NCI-H128 (cell line): ENCODE measurements around the gene MED13L.
A peak's percentile ranks its signal among the peaks of the same experiment; 100 is the strongest.
"Not testable (repeated sequence)": the region's sequence is repeated elsewhere in the genome, so short reads cannot be mapped to it uniquely, and the experiment has no call there.

ENCODE experiments used
- DNase-seq: peaks from one replicate; lab custom pipeline; 2025; ENCODE audit not compliant: unreplicated experiment; lab: John Stamatoyannopoulos, UW

Gene MED13L

DNA sequence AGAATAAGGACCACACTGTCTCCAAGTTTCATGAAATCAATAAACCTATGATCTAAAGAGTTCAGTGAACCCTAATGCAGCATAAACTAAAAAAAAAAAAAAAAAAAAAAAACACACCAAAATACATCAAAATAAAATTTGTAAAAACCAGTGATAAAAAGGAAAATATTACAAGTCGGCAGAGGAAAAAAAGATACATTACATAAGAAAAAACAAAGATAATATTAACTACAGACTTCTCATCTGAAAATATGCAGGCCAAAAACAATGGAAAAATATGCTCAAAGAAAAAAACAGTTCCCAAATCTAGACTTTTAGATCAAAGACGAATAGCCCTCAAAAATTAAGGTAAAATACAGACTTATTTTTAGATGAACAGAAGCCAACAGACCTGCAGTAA lies 27.6 kb downstream of the MED13L start:
- no peak for DNase-seq

GRCh38 chr12:116248930-116249329 lies 28.6 kb downstream of the MED13L start:
- DNase-seq = no peak

DNA sequence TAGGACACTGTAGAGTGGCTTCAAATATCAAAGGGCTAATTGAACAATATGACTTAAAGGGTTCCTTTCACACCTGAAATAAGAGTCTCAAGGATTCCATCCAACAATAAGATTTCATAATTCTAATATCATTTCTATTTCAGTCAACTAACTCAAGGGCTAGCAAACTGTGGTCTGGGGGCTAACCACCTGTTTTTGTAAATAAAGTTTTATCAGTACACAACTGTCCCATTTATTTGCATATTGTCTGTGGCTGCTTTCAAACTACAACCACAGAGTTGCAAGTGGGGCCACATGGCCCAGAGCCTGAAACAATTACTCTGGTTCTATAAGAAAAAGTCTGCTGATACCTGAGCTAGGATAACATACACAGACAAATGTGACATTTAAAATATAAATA lies 29.1 kb downstream of the MED13L start:
- no peak for DNase-seq

DNA sequence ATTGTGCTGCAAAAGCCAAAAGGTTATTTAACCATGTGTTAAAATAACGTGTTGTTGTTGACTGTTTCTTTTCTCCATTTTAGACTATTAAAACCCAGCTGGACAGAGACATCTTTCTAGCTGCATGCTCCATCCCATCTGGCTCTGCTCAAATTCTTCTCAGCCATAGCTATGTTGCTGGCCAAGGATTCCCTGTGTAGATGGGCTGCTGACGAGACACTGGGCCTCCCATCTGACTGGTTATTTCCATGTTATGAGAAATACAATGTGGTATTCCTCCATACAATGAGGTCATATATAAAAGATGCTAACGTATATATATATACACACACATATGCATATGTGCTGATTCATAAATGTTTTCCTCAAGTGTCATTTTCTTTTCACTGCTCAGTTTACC lies 30.1 kb downstream of the MED13L start:
- DNase-seq = no peak

DNA sequence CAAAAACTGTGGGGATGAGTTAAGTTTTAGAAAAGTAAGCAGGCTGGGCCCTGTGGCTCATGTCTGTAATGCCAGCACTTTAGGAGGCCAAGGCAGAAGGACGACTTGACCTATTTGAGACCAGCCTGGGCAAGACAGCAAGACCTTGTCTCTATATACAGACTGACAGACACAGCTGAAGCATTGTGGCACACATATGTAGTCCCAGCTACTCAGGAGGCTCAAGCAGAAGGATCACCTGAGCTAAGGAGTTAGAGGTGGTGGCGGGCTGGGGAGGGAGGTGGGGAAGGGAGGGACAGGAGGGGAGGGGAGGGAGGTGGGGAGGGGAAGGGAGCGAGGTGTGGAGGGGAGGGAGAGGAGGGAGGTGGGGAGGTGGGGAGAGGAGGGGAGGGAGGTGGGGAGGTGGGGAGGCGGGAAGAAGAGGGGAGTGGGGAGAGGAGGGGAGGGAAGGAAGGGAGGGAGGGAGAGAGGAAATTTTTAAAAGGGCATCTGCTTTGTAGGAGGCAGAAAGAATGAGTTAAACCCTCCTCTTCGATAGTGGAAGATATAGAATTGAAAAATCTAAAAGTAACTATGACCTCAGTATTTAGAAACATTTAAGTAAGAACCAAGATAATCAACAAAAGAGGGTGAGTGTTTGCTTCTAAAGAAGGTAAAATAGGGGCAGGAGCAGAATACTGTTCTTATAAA lies 30.9 kb downstream of the MED13L start:
- DNase-seq = no peak

DNA sequence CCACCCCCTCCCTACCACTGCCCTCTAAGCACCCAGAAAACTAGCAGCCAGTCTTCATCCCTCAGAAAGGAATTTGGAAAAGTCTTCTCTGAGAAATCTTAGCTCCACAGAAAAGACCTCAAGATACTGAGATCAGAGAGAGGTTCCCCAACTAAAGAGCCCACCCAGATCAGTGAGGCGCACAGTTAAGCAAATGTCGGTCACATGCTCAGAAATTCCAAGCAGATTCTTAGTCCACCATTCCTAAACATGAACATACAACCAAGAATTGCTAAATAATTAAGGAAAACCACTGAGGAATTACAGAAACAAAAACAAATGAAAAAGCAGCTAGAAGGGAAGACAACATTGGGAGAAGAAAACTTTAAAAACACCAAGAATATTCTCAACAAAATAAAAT lies 32.3 kb downstream of the MED13L start:
- no peak for DNase-seq

DNA sequence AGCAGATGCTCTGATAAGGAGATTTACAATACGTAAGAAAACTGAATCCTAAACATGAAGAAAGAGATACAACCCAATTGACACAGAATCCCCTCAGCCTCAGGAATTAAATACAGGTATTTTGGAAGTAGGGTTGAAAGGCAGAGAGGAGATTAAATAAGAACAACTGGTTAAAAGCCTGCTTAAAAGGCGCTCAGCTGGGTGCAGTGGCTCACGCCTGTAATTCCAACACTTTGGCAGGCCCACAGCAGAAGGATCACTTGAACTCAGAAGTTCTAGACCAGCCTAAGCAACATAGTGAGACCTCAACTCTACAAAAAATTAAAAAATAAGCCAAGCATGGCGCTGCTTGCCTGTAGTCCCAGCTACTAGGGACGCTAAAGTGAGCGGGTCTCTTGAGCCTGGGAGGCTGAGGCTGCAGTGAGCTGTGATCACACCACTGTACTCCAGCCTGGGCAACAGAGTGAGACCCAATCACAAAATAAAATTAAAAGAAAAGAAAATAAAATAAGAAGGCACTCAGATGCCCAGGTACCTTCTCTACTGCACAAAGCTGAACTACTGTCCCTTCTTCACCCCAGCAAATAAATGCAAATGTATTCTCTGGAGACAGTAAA lies 32.9 kb downstream of the MED13L start:
- DNase-seq = no peak

GRCh38 chr12:116244001-116244400 lies 33.5 kb downstream of the MED13L start:
- DNase-seq = no peak

DNA sequence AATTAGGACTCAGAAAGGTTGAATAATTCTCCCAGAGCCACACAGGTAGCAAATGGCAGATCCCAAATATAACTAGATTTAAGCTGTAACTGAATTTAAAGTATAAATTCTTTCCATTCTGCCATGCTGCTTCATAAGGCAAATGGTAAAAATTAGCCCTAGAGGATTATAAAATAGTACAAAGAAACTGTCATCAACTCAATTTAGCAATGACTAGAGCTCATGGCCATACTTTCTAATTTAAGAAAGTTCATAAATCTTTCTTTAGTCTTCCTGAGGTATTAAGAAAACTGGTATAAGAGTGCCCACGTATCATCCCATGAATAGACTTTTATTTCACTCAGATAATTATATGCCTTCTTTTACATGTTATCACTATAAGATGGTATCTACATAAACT lies 34.8 kb downstream of the MED13L start:
- no peak for DNase-seq

DNA sequence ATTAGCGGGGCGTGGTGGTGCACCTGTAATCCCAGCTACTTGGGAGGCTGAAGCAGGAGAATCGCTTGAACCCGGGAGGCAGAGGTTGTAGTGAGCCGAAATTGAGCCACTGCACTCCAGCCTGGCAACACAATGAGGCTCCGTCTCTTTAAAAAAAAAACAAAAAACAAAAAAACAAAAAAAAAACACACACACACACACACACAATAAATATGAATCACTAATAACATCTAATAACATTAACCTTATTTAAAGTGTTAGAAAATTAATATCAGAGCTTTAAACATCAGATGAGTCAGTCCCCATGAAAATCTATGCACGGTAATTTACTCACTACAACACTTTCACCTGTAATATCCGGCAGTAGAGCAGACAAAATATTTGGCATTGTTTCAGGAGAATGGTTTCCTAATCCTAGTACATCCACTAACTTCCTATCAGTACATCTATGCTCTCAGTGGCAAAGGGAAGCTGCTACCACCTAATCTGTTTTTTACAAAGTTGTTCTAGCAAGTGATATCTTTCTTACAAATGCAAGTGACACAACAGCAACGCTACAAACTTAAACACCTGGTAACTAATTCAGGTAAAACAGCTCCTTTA lies 36.2 kb downstream of the MED13L start:
- DNase-seq = no peak

DNA sequence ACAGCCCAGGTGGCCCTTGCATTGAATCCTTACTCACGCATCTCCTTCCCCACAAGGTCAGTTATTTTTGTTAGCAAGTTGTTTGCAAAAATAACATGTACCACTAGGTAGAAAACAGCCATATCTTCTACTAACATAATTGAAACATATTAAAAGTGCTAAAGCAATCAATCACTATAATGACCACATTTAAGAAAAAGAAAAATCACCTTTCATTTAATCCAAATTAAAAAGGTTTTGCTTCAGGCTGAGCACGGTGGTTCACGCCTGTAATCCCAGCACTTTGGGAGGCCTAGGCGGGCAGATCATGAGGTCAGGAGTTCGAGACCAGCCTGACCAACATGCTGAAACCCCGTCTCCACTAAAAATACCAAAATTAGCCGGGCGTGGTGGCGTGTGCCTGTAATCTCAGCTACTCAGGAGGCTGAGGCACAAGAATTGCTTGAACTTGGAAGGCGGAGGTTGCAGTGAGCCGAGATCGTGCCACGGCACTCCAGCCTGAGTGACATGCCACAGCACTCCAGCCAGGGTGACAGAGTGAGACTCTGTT lies 38.8 kb downstream of the MED13L start:
- not testable (repeated sequence) for DNase-seq

DNA sequence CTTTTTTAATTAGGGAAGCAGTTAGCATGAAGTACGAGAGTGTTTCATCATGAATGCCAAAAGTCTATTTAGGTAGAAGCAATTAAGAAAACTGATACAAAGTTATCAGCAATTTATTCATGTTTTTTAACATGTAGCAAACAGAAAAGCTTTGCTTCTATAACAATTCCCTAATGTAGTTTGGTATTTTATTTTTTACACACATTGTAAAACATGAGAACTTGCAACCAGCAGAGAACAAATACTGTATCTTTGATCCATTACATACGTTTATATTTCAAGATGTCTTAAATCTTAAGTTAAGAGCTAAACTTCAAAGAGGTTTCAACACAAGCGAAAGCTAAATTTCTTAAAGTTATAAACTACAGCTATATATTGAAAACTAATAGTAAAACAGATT lies 39.3 kb downstream of the MED13L start:
- DNase-seq = no peak

- DNase-seq = no peak
These were observed 40.5 kb downstream of the MED13L start for GRCh38 chr12:116236976-116237375.

DNA sequence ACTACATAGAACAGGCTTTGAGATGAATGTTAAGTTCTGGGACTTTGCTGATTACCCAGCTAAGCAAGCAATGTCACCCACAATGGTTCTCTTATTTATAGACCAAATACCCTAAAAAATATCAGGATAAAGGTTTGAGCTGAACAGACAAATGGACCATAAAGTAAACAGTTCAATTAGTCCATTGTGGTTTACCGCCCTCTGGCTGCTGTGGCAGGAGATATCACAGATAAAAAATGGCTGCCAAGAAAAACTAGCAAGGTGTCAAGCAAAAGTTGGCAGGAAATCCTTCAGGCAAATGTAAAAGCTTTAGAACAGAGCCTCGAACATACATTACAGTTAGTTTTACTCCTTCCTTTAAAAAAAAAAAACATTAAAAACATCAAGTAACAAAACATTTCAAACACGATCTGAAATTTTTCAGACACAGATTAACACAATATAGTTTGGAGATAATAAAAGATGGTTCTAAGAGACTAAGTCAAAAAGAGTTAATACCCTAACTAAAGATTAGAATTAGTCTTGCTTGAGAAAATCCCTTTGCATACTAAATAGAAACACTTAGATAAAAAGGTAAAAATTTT lies 41.3 kb downstream of the MED13L start:
- peak; percentile 33 for DNase-seq

DNA sequence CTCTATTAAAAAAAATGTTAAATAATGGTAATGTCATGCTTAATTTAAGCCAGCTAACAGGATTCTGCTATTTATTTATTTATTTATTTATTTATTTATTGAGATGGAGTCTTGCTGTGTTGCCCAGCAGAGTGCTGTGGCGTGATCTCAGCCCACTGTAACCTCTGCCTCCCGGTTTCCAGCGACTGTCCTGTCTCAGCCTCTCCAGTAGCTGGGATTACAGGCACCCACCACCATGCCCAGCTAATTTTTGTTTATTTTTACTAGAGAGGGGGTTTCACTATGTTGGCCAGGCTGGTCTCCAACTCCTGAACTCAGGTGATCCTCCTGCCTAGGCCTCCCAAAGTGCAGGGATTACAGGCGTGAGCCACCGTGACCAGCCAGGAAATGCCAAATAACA lies 43.3 kb downstream of the MED13L start:
- not testable (repeated sequence) for DNase-seq

- DNase-seq = no peak
These were observed 43.8 kb downstream of the MED13L start for GRCh38 chr12:116233669-116234068.

DNA sequence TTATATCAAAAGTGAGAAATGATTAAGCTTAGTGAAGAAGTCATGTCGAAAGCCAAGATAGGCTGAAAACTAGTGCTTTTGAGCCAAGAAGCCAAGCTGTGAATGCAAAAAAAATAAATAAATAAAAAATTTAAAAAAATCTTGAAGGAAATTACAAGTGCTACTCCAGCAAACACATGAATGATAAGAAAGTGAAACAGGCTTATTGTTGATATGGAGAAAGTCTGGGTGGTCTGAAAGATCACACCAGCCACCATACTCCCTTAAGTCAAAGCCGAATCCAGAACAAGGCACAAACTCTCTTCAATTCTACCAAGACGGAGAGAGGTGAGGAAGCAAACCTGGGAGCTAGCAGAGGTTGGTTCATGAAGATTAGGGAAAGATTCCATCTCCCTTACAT lies 49.7 kb downstream of the MED13L start:
- DNase-seq = no peak

GRCh38 chr12:116226026-116226425 lies 51.5 kb downstream of the MED13L start:
- peak; percentile 69 for DNase-seq

- peak; percentile 31 for DNase-seq
These were observed 55.1 kb downstream of the MED13L start for GRCh38 chr12:116222358-116222757.

DNA sequence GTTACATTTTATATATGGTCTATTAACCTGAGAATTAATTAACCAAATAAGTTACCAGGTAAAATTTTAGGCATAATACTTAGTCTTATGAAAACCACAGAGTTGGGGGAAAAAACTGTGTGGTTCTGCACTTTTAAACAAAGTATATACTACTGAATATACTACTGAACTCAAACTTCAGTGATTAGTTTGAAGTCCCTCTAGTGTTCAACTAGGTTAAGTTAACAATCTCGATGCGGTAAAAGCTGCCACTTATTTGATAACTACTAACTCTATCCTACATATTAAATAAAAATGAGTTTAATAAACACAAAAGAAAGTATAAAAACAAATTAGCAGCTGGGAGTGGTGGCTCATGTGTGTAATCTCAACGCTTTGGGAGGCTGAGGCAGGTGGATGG lies 56.7 kb downstream of the MED13L start:
- DNase-seq = no peak

DNA sequence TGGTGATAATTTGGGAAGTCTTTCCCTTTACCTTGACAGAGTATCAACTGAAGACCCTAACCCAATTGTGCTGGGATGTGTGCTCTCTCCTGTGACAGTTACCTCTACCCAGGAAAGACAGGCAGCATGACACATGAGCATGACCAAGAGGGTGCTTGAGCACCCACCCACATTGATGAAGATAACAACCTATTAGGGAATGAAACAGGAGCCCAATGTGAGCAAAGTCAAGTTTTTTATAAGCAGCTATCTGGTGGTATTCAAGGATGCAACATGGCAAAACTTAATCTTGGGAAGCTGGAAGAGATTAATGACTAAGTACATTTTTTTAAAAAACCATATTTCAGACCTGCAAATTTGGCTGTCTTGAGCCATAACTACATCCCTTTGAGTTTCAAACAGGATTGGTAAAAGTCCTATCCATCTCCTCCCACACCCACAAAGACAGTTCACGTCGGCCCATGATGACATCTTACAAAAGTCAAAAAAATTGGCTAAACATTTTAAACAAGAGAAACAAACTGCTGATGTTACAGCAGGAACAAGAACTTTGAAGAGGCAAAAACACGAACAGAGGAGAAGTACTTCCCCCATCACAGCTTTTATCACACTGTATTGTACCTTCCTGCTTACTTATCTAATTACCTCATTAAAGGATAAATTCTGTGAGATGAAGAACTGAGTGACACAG lies 60.3 kb downstream of the MED13L start:
- DNase-seq = no peak
